ENCODE measurements around the gene ZCCHC24. TPM values are rescaled to one million over a fixed set of nuclear protein-coding genes. Genes with fewer than 3 reads are reported as not detected.

Gene ZCCHC24
- total RNA-seq, 1 donor from 2014 or later, result 1.6 TPM

DNA sequence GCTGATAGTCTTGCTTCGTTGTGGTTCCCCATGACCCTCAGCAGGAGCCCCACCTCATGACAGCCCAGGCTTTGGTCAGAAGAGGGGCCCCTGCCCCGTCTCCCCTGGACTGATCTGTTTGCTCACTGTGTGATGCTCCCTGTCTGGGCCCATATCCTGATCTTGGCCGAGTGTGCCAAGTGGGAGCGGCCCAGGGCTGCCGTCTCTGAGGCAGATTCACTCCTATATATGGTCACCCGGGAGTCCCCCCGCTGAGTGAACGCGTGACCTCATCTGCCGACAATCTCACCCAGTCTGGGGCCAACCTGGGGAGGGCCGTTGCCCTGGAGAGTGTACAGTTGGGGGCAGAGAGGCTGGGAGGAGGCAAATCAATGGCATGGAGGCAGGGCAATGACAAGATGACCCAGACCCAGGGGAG is 63.6 kb downstream of the ZCCHC24 start:
- TF ChIP-seq, protein P1, sequence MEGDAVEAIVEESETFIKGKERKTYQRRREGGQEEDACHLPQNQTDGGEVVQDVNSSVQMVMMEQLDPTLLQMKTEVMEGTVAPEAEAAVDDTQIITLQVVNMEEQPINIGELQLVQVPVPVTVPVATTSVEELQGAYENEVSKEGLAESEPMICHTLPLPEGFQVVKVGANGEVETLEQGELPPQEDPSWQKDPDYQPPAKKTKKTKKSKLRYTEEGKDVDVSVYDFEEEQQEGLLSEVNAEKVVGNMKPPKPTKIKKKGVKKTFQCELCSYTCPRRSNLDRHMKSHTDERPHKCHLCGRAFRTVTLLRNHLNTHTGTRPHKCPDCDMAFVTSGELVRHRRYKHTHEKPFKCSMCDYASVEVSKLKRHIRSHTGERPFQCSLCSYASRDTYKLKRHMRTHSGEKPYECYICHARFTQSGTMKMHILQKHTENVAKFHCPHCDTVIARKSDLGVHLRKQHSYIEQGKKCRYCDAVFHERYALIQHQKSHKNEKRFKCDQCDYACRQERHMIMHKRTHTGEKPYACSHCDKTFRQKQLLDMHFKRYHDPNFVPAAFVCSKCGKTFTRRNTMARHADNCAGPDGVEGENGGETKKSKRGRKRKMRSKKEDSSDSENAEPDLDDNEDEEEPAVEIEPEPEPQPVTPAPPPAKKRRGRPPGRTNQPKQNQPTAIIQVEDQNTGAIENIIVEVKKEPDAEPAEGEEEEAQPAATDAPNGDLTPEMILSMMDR (IDR thresholded peaks at IDR 0.05; ENCODE audit: unreplicated experiment), result no peak
- Mint-ChIP-seq H3K4me3 (ENCODE audit: low read depth) (no peak overlapping the region), H3K27ac (no peak overlapping the region), H3K27me3 (peaks cover 12% of the 10 kb centered on the region), H3K4me1 (ENCODE audit: low read depth) (peaks cover 7% of the 10 kb centered on the region), H3K36me3 (ENCODE audit: insufficient read depth) (no peaks in the 10 kb centered on the region), H3K9me3 (ENCODE audit: low read depth) (no peaks in the 10 kb centered on the region)
- DNase-seq (ENCODE audit: low spot score, unreplicated experiment), result peak; percentile 9

DNA sequence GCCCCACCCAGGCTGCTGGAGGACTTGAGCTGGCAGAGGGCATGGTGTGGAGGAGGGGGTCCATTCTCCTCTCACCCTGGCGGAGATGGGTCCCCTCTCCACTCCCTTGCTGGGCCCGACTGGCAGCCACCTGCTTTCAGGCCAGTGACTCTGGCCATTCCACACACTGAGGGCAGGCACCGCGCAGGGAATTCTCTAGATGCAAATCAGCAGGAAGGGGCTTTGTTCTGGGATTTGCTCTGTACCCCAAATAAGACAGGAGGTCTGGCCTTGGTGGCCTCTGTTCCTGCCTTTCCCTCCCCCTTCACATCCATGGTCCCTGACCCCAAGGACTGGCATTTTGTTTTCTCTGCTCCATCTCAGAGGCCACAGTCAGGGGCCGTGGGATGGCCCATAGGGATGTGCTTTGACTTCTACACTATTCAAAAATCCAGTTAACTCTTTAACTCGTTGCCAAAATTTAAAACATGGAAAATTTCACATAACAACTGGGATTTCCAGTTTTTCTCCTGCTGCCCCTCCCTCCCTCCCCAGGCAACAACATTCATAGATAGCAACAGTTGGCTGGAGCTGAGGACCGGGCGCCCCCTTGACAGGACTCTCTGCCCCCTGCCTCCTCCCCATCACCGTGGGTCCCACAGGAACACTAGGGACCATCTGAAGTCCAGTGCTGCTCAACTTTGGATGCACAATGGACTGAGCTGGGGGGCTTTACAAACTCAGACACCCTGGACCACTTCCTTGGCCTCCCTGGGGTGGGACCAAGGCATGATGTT is 64.3 kb downstream of the ZCCHC24 start:
- peaks cover 7% of the 10 kb centered on the region for H3K4me1 Mint-ChIP-seq (ENCODE audit: low read depth)
- H3K27ac Mint-ChIP-seq, result no peak overlapping the region
- H3K36me3 Mint-ChIP-seq (ENCODE audit: insufficient read depth), result no peaks in the 10 kb centered on the region
- no peaks in the 10 kb centered on the region for H3K9me3 Mint-ChIP-seq (ENCODE audit: low read depth)
- peak; percentile 7 for DNase-seq (ENCODE audit: low spot score, unreplicated experiment)
- TF ChIP-seq, protein P1 (IDR thresholded peaks at IDR 0.05; ENCODE audit: unreplicated experiment), result no peak
- H3K27me3 Mint-ChIP-seq, result peaks cover 12% of the 10 kb centered on the region
- H3K4me3 Mint-ChIP-seq (ENCODE audit: low read depth), result no peak overlapping the region

DNA sequence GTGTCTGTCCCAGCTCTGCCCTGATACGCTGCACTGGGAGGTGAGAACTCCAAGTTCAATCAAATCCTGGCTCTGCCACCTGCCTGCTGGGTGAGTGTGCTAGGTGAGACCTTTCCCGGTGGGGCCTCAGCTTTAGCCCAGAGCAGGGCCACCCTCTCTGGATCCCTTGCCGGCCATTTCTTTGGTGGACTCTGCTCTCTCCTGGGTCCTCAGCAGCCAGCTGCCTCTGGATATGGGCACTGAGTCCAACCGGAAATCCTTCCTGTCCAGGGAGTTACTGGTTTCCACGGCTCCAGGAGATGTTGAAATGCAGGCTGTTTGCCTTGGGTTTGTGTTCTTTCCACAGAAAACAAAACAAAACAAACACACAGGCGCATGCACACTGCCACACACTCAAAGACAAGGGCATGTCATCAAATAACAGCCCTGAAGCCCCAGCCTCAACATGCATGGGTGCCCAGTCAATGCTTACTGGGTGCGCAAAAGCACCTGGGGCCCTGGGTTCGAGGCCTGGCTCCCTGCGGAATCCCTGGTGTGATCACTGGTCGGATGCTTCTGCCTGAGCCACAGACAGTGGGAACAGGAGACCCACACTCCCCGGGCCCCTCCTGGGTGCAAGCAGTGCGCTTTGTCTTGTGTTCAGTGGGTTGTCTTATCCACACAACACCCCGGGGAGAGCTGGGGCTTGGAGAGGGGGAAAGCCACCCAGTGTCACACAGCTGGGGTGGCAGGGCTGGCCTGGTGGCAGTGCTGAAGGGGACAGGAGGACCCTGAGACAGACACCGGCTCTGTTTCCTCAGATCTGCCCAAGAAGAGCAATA is 65.1 kb downstream of the ZCCHC24 start:
- TF ChIP-seq, protein P1 (IDR thresholded peaks at IDR 0.05; ENCODE audit: unreplicated experiment), result no peak
- H3K9me3 Mint-ChIP-seq (ENCODE audit: low read depth), result no peaks in the 10 kb centered on the region
- no peak overlapping the region for H3K4me3 Mint-ChIP-seq (ENCODE audit: low read depth)
- peaks cover 7% of the 10 kb centered on the region for H3K4me1 Mint-ChIP-seq (ENCODE audit: low read depth)
- peaks cover 12% of the 10 kb centered on the region for H3K27me3 Mint-ChIP-seq
- no peak overlapping the region for H3K27ac Mint-ChIP-seq
- DNase-seq (ENCODE audit: low spot score, unreplicated experiment), result peak; percentile 8
- H3K36me3 Mint-ChIP-seq (ENCODE audit: insufficient read depth), result no peaks in the 10 kb centered on the region

DNA sequence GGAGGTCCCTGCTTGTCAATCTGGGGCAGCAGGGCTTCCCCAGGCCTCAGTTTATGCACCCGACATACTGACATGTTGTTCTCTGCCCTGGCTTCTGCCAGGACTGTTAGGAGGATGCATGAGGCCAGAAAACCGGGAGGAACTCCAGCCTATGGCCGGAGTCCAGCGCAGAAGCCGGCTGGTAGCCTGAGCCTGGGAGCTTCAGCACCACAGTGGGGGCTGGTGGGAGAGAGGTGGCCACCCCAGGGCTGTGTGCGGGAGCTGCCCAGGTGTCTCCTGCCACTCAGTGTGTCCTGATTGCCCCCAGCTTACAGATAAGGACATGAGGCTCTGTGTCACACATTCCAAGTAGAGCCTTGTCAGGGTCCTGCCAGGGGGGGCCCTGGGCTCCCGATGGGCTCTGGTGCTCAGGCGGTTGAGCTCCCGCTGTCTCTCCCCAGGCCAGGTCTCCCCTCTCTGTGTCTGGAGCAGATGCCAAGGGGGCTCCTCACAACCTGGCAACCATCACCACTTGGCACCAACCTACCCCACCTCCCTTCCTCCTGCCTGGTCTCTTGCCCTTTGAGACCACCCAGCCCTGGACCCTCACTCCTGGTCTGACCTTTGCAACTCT is 65.8 kb downstream of the ZCCHC24 start:
- H3K27ac Mint-ChIP-seq, result no peak overlapping the region
- H3K36me3 Mint-ChIP-seq (ENCODE audit: insufficient read depth), result no peaks in the 10 kb centered on the region
- peaks cover 9% of the 10 kb centered on the region for H3K4me1 Mint-ChIP-seq (ENCODE audit: low read depth)
- no peak overlapping the region for H3K4me3 Mint-ChIP-seq (ENCODE audit: low read depth)
- peak; percentile 8 for DNase-seq (ENCODE audit: low spot score, unreplicated experiment)
- TF ChIP-seq, protein P1 (IDR thresholded peaks at IDR 0.05; ENCODE audit: unreplicated experiment), result no peak
- no peaks in the 10 kb centered on the region for H3K9me3 Mint-ChIP-seq (ENCODE audit: low read depth)
- H3K27me3 Mint-ChIP-seq, result peaks cover 11% of the 10 kb centered on the region

All from progenitor cell of endocrine pancreas (in vitro differentiated cells).